ENCODE results near the gene MINDY3. TPM values are rescaled to one million over a fixed set of nuclear protein-coding genes. Genes with fewer than 3 reads are reported as not detected.

MINDY3 gene
- total and polyA plus RNA-seq, 2 experiments from 2014 or later = 14.5 to 20.4 TPM

- Histone ChIP-seq H3K4me1 (ENCODE audit: low read depth) (no peaks in the 10 kb centered on the region), H3K27ac (no peak overlapping the region), H3K4me3 (no peak overlapping the region), H3K27me3 (no peaks in the 10 kb centered on the region), H3K9me3 (ENCODE audit: low read depth) (no peaks in the 10 kb centered on the region), H3K36me3 (no peaks in the 10 kb centered on the region)
- TF ChIP-seq CTCF (IDR thresholded peaks at IDR 0.05; ENCODE audit: low read depth, low read length) = no peak
- peak in 1 of 2 donors; percentile 49 for DNase-seq (ENCODE audit: low read depth in 1 of 2, low spot score in 1 of 2)
Measured at GRCh38 chr10:15735763-15736162, 124.5 kb downstream of the MINDY3 start.

GRCh38 chr10:15730341-15730740 lies 130.0 kb downstream of the MINDY3 start:
- H3K36me3 ChIP-seq = no peaks in the 10 kb centered on the region
- H3K4me3 ChIP-seq = no peak overlapping the region
- H3K4me1 ChIP-seq (ENCODE audit: low read depth) = no peaks in the 10 kb centered on the region
- no peak for DNase-seq (ENCODE audit: low read depth in 1 of 2, low spot score in 1 of 2)
- no peaks in the 10 kb centered on the region for H3K9me3 ChIP-seq (ENCODE audit: low read depth)
- no peak for TF ChIP-seq CTCF (IDR thresholded peaks at IDR 0.05; ENCODE audit: low read depth, low read length)
- H3K27me3 ChIP-seq = no peaks in the 10 kb centered on the region
- H3K27ac ChIP-seq = no peak overlapping the region

- no peak for TF ChIP-seq CTCF (IDR thresholded peaks at IDR 0.05; ENCODE audit: low read depth, low read length)
- no peak for DNase-seq (ENCODE audit: low read depth in 1 of 2, low spot score in 1 of 2)
- H3K4me3 ChIP-seq = no peak overlapping the region
- no peaks in the 10 kb centered on the region for H3K4me1 ChIP-seq (ENCODE audit: low read depth)
- H3K27me3 ChIP-seq = no peaks in the 10 kb centered on the region
- H3K27ac ChIP-seq = no peak overlapping the region
- no peaks in the 10 kb centered on the region for H3K9me3 ChIP-seq (ENCODE audit: low read depth)
- no peaks in the 10 kb centered on the region for H3K36me3 ChIP-seq
Measured at GRCh38 chr10:15729890-15730289, 130.4 kb downstream of the MINDY3 start.

Other genes with a start within 250 kb of the MINDY3 start
- gene ITGA8, start 140.6 kb downstream of the MINDY3 start, total RNA-seq = 1.6 and 2.0 TPM in 2 replicates
- 0.88 and 1.9 TPM in 2 replicates for gene ITGA8, start 140.6 kb downstream of the MINDY3 start, polyA plus RNA-seq

Measured in cardiac muscle cell (in vitro differentiated cells and primary cell).